Ovary (tissue), 10 donors: ENCODE results near the gene AKAP3. TPM values are rescaled to one million over a fixed set of nuclear protein-coding genes. Genes with fewer than 3 reads are reported as not detected.

Experiments used
- DNase-seq, 5 donors: peaks; one replicate each; pipeline ENCODE4 v3.0.0-alpha.2; 2019 to 2020
- H3K27ac ChIP-seq, 2 donors: fragments of 200-600 bp; one replicate each; pipeline versions ENCODE4 v1.5.1 to v1.8.0; 2019 to 2022
- H3K27me3 ChIP-seq: fragments of 200-600 bp; one replicate; pipeline ENCODE4 v1.8.0; 2022
- H3K36me3 ChIP-seq: fragments of 200-600 bp; sonication (generic); one replicate; pipeline ENCODE4 v1.5.1; 2019
- H3K4me1 ChIP-seq: one replicate; pipeline ENCODE4 v1.8.1; 2013; ENCODE audit warnings: mild to moderate bottlenecking, moderate library complexity; ENCODE audit not compliant: insufficient read depth
- H3K4me3 ChIP-seq: fragments of 200-600 bp; sonication (generic); one replicate; pipeline ENCODE4 v1.5.1; 2017
- H3K9me3 ChIP-seq, 2 donors: fragments of 200-600 bp in 1 of 2; sonication (generic) in 1 of 2; one replicate each; pipeline versions ENCODE4 v1.5.1 to v1.8.1; 2013 to 2019; ENCODE audit warnings: mild to moderate bottlenecking in 1 of 2, moderate library complexity in 1 of 2
- EP300 ChIP-seq: sonication (generic); formaldehyde crosslinking; IDR thresholded peaks from one replicate; pipeline ENCODE4 v1.6.1; 2017; ENCODE audit warnings: antibody characterized with exemption
- POLR2A ChIP-seq: fragments of 450-650 bp; IDR thresholded peaks from one replicate; pipeline ENCODE4 v1.6.1; 2017; ENCODE audit warnings: antibody characterized with exemption, mild to moderate bottlenecking, moderate library complexity
- WGBS, 3 donors: extraction: QIAGEN DNeasy Blood & Tissue Kit in 1 of 3; methylation state at CpG; one replicate each; pipeline versions ENCODE4 v1.1.5 to v1.1.7; 2013 to 2017; 5-methylcytosine and 5-hydroxymethylcytosine counted together
- intact Hi-C, 4 donors: fragments of 100-400 bp; cut with DNase I; formaldehyde crosslinking; loops; one replicate each; pipeline versions ENCODE4 v1.11.0 to v1.15.1; 2022 to 2023
- long read RNA-seq, 3 donors: library from polyadenylated mRNA in 2 of 3; unstranded in 2 of 3; transcript quantifications; one replicate each; pipeline ENCODE4 v2.0.0 and lab custom pipeline, GENCODE V29; 2021 to 2026
- polyA plus RNA-seq, 2 donors: library from polyadenylated mRNA; stranded (reverse); fragments of 200-250 nt in 1 of 2; fragments of 350-450 nt in 1 of 2; fragmentation: Illumina TruSeq in 1 of 2; extraction: RNeasy Lipid Tissue Mini Kit (QIAGEN cat#74804) in 1 of 2; gene quantifications; one replicate each; pipeline ENCODE4 v1.2.3, GENCODE V29; 2013 to 2014
- total RNA-seq, 7 donors: library from RNA; depleted of rRNA in 2 of 7; stranded (reverse); fragments of >200 nt in 2 of 7; fragmentation: NEBNext Ultra II Directional in 3 of 7; extraction: Animal tissue kit (Norgen Biotek cat#: 25700) in 3 of 7; gene quantifications; one replicate each; pipeline versions ENCODE4 v1.1.0 to v1.2.4, GENCODE V29; 2016 to 2023
- TF ChIP-seq, protein P1 (sequence below), 3 donors: fragments of 450-650 bp in 2 of 3; fragments of 200-600 bp in 1 of 3; IDR thresholded peaks; one replicate each; pipeline versions ENCODE4 v1.5.1 to v1.8.0; 2016 to 2022; ENCODE audit warnings: antibody characterized with exemption in 3 of 3, mild to moderate bottlenecking in 1 of 3
- donor health status: DM: no; HTN: no; CAD: no; lungs with moderate emphysema.
- donor health status: DM: no; HTN: no; CAD: no.
- donor health status: Bipolar disorder and iron deficiency.
- donor health status: DM: yes; HTN: yes; CAD: no.
- donor health status: DM: no; HTN: no; CAD: no.
- donor health status: DM: yes; HTN: yes; CAD: no.

The AKAP3 gene
- total RNA-seq (1 to 10 TPM; 1.4 to 2.7 (median 1.6) TPM), polyA plus RNA-seq (1 to 10 TPM in 1 of 2 donors, under 1 TPM in 1; 0.24 to 1.4 TPM)
- long read RNA-seq, donor 1 = 0 reads
- long read RNA-seq, donor 2 = 0 reads
- long read RNA-seq, donor 3, partial matches to known transcripts = 0 of 2 reads
- long read RNA-seq, donor 3, other reads (novel, unspliced or antisense) = 2 of 2 reads

DNA sequence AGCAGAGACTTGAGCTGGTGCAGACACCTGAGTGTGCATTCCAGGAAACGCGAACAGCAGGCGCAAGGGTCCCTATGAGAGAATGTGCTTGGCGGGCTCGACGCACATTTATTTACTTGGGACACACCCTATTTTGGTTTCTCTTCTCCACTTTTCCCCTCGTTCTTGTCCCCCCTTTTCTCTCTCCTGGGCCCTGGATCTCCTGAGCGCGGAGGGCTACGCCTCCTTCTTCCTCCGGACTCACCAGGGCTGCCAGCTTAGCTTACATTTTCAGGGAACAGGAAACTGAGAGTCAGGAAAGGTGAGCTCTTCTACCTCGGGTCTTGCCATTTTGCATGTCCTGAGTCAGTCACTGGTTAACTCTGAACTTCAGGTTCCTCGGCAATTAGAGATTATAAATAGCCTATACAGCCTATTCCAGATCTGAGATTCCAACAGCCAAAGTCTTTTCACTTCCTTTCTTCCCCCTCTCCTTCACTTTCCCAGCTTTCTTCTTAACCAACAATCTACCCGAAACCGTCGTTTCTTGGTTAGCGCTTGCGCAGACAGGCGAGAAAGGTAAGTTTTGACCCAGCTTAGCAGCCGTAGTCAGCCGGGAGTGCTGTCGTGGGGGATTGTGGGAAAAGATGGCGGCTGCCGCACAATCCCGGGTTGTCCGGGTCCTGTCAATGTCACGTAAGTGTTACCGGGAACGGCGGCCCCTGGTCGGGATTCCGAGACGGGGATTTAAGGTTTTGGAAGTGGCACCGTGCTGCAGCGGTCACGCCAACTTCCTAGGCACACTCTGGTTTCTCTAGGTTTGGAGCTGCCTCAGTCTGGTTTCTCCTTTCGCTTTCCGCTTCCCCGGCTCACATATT, at the start of gene AKAP3, which contains the start of gene NDUFA9:
AKAP3 (minus strand) TSS at position 551 of the 857 bp plus-strand sequence. CDS start 10,855 bp downstream, outside the sequence.
NDUFA9 (plus strand) TSS at position 614 of the 857 bp plus-strand sequence; CDS start at position 627, 13 bp downstream.
- WGBS, 3 donors = 0 to 1% (median 0%) methylated on average over 39 of the region's 39 CpGs
- DNase-seq = peak; percentile 74 to 83 (median 78)
- TF ChIP-seq EP300 = no peak
- TF ChIP-seq, protein P1, sequence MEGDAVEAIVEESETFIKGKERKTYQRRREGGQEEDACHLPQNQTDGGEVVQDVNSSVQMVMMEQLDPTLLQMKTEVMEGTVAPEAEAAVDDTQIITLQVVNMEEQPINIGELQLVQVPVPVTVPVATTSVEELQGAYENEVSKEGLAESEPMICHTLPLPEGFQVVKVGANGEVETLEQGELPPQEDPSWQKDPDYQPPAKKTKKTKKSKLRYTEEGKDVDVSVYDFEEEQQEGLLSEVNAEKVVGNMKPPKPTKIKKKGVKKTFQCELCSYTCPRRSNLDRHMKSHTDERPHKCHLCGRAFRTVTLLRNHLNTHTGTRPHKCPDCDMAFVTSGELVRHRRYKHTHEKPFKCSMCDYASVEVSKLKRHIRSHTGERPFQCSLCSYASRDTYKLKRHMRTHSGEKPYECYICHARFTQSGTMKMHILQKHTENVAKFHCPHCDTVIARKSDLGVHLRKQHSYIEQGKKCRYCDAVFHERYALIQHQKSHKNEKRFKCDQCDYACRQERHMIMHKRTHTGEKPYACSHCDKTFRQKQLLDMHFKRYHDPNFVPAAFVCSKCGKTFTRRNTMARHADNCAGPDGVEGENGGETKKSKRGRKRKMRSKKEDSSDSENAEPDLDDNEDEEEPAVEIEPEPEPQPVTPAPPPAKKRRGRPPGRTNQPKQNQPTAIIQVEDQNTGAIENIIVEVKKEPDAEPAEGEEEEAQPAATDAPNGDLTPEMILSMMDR (IDR thresholded peaks at IDR 0.05) = no peak
- TF ChIP-seq POLR2A = no peak
- Histone ChIP-seq H3K9me3 (no peaks in the 10 kb centered on the region), H3K27ac (peak within 1 kb of the TSS; percentile 68 to 73), H3K27me3 (no peaks in the 10 kb centered on the region), H3K4me1 (peaks cover 4% of the 10 kb centered on the region), H3K4me3 (peak within 1 kb of the TSS; percentile 73), H3K36me3 (no peaks in the 10 kb centered on the region)
- intact Hi-C loops = no loop called here

GRCh38 chr12:4690760-4691159, 41.9 kb upstream of the AKAP3 start:
- no peak for DNase-seq
- TF ChIP-seq POLR2A = no peak
- no peak for TF ChIP-seq EP300
- TF ChIP-seq, protein P1 (IDR thresholded peaks at IDR 0.05) = no peak
- H3K36me3 ChIP-seq = no peaks in the 10 kb centered on the region

DNA sequence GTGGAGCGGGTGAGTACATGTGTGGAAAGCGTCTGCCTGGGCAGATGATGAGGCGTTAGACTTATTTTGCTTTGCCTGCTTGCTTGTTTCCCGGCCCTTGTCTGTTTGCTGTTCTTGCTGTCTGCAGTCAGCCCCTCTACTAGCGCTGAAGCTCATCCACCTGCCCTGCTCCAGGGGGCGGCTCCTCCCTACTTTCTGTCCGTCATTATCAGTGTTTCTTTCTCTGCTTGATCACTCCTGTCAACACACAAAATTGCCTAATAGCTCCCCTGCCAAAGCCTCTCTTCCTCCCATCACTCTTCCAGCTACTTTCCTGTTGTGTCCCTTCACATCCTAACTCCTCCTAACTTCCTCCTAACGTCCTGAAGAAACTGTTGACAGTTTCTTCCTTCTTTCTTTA, 36.5 kb upstream of the AKAP3 start:
- H3K4me1 ChIP-seq = no peaks in the 10 kb centered on the region
- no peaks in the 10 kb centered on the region for H3K36me3 ChIP-seq
- intact Hi-C loops = no loop called here
- no peak for TF ChIP-seq EP300
- TF ChIP-seq, protein P1 (IDR thresholded peaks at IDR 0.05) = no peak
- no peak for TF ChIP-seq POLR2A
- no peak overlapping the region for H3K27ac ChIP-seq
- H3K9me3 ChIP-seq = no peaks in the 10 kb centered on the region
- no peak for DNase-seq
- no peak overlapping the region for H3K4me3 ChIP-seq
- H3K27me3 ChIP-seq = no peaks in the 10 kb centered on the region
- 85 to 86% (median 86%) methylated on average over 8 of the region's 8 CpGs for WGBS, 3 donors

More at GRCh38 chr12:4690760-4691159, 41.9 kb upstream of the AKAP3 start:
- intact Hi-C loops = no loop called here
- H3K4me3 ChIP-seq = no peak overlapping the region
- 94 to 95% (median 95%) methylated on average over 5 of the region's 5 CpGs for WGBS, 3 donors
- no peaks in the 10 kb centered on the region for H3K27me3 ChIP-seq
- H3K9me3 ChIP-seq = no peaks in the 10 kb centered on the region
- H3K4me1 ChIP-seq = no peaks in the 10 kb centered on the region
- no peak overlapping the region for H3K27ac ChIP-seq

- no peaks in the 10 kb centered on the region for H3K9me3 ChIP-seq
- intact Hi-C loops = no loop called here
- WGBS, 3 donors = 65 to 96% (median 79%) methylated on average over 3 of the region's 3 CpGs
- H3K36me3 ChIP-seq = no peaks in the 10 kb centered on the region
- no peak overlapping the region for H3K4me3 ChIP-seq
- no peaks in the 10 kb centered on the region for H3K4me1 ChIP-seq
- H3K27ac ChIP-seq = no peak overlapping the region
- no peak for TF ChIP-seq POLR2A
- no peak for TF ChIP-seq EP300
- TF ChIP-seq, protein P1 (IDR thresholded peaks at IDR 0.05) = no peak
- no peak for DNase-seq
- no peaks in the 10 kb centered on the region for H3K27me3 ChIP-seq
Observed at GRCh38 chr12:4681732-4682131, 32.9 kb upstream of the AKAP3 start.
